Keratinocyte (primary cell): ENCODE data around the gene DKK2. TPM values are rescaled to one million over a fixed set of nuclear protein-coding genes. Genes with fewer than 3 reads are reported as not detected.

ENCODE experiments used
- DNase-seq: peaks from one replicate; pipeline ENCODE4 v3.0.0-alpha.2; 2011; ENCODE audit warnings: low read depth, missing footprints, low spot score
- FAIRE-seq: peaks from 2 replicates; lab custom pipeline; 2011; peaks lifted over from hg19 to GRCh38; lab: Jason Lieb, UNC
- H2AFZ ChIP-seq: 2 replicates; pipeline ENCODE4 v1.6.0; 2012; ENCODE audit warnings: low read length, control low read depth, inconsistent platforms; ENCODE audit not compliant: control insufficient read depth
- H3K27ac ChIP-seq: 2 replicates; pipeline ENCODE4 v1.5.1; 2011; ENCODE audit warnings: low read length; ENCODE audit not compliant: control insufficient read depth, insufficient read depth
- H3K27me3 ChIP-seq: 3 replicates; pipeline ENCODE4 v1.6.0; 2011; ENCODE audit warnings: low read length; ENCODE audit not compliant: control insufficient read depth, insufficient read depth; ENCODE audit errors: extremely low read depth
- H3K36me3 ChIP-seq, 2 experiments: 2 replicates in 1 of 2; 3 replicates in 1 of 2; pipeline ENCODE4 v1.5.1; 2011; ENCODE audit warnings: low read length in 2 of 2, mild to moderate bottlenecking in 1 of 2; ENCODE audit not compliant: control insufficient read depth in 2 of 2, insufficient read depth in 2 of 2; ENCODE audit errors: extremely low read depth in 1 of 2
- H3K4me1 ChIP-seq: 3 replicates; pipeline ENCODE4 v1.5.1; 2011; ENCODE audit warnings: low read length; ENCODE audit not compliant: control insufficient read depth, insufficient read depth; ENCODE audit errors: extremely low read depth
- H3K4me2 ChIP-seq: 3 replicates; pipeline ENCODE4 v1.6.0; 2011; ENCODE audit warnings: low read depth, low read length; ENCODE audit not compliant: control insufficient read depth, insufficient read depth; ENCODE audit errors: extremely low read depth
- H3K4me3 ChIP-seq, 3 experiments: fragments of 200-600 bp in 1 of 3; sonication (generic) in 1 of 3; 2 replicates in 2 of 3; 3 replicates in 1 of 3; pipeline ENCODE4 v1.5.1; 2011 to 2016; ENCODE audit warnings: low read length in 3 of 3, mild to moderate bottlenecking in 3 of 3, control low read depth in 2 of 3, inconsistent platforms in 1 of 3, low read depth in 1 of 3, mixed read lengths in 1 of 3, mixed run types in 1 of 3, moderate library complexity in 1 of 3; ENCODE audit not compliant: control insufficient read depth in 2 of 3, insufficient read depth in 2 of 3; ENCODE audit errors: extremely low read depth in 1 of 3
- H3K79me2 ChIP-seq: 2 replicates; pipeline ENCODE4 v1.6.0; 2012; ENCODE audit warnings: low read length; ENCODE audit not compliant: control insufficient read depth, insufficient read depth
- H3K9ac ChIP-seq: 3 replicates; pipeline ENCODE4 v1.6.0; 2011; ENCODE audit warnings: low read length; ENCODE audit not compliant: control insufficient read depth, insufficient read depth; ENCODE audit errors: extremely low read depth
- H3K9me1 ChIP-seq: 3 replicates; pipeline ENCODE4 v1.6.0; 2011; ENCODE audit warnings: low read length; ENCODE audit not compliant: control insufficient read depth, insufficient read depth; ENCODE audit errors: extremely low read depth
- H3K9me3 ChIP-seq: 2 replicates; pipeline ENCODE4 v1.5.1; 2012; ENCODE audit warnings: low read depth, low read length; ENCODE audit not compliant: control insufficient read depth
- H4K20me1 ChIP-seq: 3 replicates; pipeline ENCODE4 v1.6.0; 2011; ENCODE audit warnings: low read length; ENCODE audit not compliant: control insufficient read depth, insufficient read depth; ENCODE audit errors: extremely low read depth
- EZH2 ChIP-seq: IDR thresholded peaks from one replicate; pipeline ENCODE4 v1.6.1; 2012; ENCODE audit warnings: inconsistent platforms, mild to moderate bottlenecking, low read length, moderate library complexity
- dilution Hi-C: fragments of 300-500 bp; cut with MboI; formaldehyde crosslinking; loops from one replicate; pipeline ENCODE4 v1.7.0; 2020; ENCODE audit warnings: low sequenced_read_pairs; ENCODE audit not compliant: extremely low pct_ligation_motif_present
- polyA plus RNA-seq, 5 experiments: library from polyadenylated mRNA; depleted of rRNA in 3 of 5; stranded (reverse) in 3 of 5; stranded (forward) in 1 of 5; unstranded in 1 of 5; fragments of >200 nt; gene quantifications; 1 replicate in 1 of 5; 2 replicates in 3 of 5; 3 replicates in 1 of 5; pipeline versions ENCODE4 v1.2.1 to v1.2.3, GENCODE V29; 2011 to 2012; ENCODE audit warnings: missing spikeins in 2 of 5, low read depth in 1 of 5, low replicate concordance in 1 of 5
- TF ChIP-seq, protein P1 (sequence below), 3 experiments: IDR thresholded peaks in 1 of 3; conservative IDR thresholded peaks in 1 of 3; optimal IDR thresholded peaks in 1 of 3; 2 replicates in 2 of 3; 3 replicates in 1 of 3; pipeline versions ENCODE3 to v1.5.1; 2011; ENCODE audit warnings: low read length in 3 of 3, mild to moderate bottlenecking in 3 of 3, moderate library complexity in 2 of 3, control low read depth in 1 of 3, inconsistent platforms in 1 of 3; ENCODE audit not compliant: insufficient read depth in 2 of 3; ENCODE audit errors: extremely low read depth in 1 of 3

The DKK2 gene
- polyA plus RNA-seq, 1 donor (not counting 4 experiments of a cell fraction or from before 2014, with no cell fraction given): 0.08 TPM

DNA sequence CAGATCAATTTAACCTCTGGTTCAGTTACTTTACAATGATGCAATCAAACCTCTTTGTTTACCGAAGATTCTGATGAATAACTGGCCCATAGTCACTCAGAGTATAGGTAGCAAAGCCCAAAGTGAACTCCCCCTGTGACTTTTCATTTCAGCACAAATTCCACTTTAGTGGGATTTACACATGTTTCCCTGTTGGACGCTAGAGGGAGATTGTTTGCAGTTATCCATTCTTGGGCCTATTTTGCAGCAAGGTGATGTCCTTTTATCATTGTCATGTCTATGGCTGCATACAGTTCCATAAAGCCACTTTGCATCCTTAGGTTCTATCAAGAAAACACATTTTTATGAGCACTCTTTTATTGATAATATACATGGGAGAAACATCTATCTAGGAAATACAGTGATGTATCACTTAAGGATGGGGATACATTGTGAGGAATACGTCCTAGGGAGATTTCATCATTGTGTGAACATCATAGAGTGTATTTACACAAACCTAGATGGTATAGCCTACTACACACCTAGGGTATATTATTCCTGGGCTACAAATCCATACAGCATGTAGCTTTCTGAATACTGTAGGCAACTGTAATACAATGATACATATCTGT, 14.5 kb upstream of the DKK2 start:
- Histone ChIP-seq H3K27ac (no peak overlapping the region), H2AFZ (no peak overlapping the region), H3K4me2 (no peak overlapping the region), H3K9ac (no peak overlapping the region), H4K20me1 (no peaks in the 10 kb centered on the region), H3K9me1 (no peaks in the 10 kb centered on the region), H3K4me3 (no peak overlapping the region), H3K27me3 (no peaks in the 10 kb centered on the region), H3K36me3 (no peaks in the 10 kb centered on the region), H3K4me1 (no peaks in the 10 kb centered on the region), H3K79me2 (no peaks in the 10 kb centered on the region), H3K9me3 (no peaks in the 10 kb centered on the region)
- DNase-seq (no peak), FAIRE-seq (no peak)
- dilution Hi-C loops: no loop called here
- TF ChIP-seq EZH2: no peak
- TF ChIP-seq, protein P1, sequence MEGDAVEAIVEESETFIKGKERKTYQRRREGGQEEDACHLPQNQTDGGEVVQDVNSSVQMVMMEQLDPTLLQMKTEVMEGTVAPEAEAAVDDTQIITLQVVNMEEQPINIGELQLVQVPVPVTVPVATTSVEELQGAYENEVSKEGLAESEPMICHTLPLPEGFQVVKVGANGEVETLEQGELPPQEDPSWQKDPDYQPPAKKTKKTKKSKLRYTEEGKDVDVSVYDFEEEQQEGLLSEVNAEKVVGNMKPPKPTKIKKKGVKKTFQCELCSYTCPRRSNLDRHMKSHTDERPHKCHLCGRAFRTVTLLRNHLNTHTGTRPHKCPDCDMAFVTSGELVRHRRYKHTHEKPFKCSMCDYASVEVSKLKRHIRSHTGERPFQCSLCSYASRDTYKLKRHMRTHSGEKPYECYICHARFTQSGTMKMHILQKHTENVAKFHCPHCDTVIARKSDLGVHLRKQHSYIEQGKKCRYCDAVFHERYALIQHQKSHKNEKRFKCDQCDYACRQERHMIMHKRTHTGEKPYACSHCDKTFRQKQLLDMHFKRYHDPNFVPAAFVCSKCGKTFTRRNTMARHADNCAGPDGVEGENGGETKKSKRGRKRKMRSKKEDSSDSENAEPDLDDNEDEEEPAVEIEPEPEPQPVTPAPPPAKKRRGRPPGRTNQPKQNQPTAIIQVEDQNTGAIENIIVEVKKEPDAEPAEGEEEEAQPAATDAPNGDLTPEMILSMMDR (optimal IDR thresholded peaks at IDR 0.05 in 1 of 3, IDR thresholded peaks at IDR 0.05 in 1 of 3, conservative IDR thresholded peaks at IDR 0.05 in 1 of 3; ENCODE audit: extremely low read depth in 1 of 3, insufficient read depth in 2 of 3, low read length in 3 of 3): peak; percentile 47 to 66 (median 50)

DNA sequence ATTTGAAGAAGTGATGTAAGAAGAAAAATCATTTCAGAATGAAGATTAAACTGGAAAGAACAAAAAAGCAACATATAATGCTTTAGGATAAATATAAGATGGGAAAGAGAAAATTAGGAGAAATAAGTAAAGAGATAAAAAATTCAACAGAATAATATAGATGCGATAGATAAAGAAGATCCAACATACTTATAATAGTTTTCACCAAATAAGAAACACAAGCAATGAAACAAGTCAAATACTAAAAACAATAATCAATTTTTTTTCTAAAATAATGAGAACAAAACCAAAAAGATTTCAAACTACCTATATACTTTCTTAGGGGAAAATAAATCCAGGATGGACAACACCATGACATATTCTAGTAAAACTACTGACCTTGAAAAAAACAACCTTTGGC, 10.1 kb upstream of the DKK2 start:
- Histone ChIP-seq H2AFZ (no peak overlapping the region), H3K36me3 (no peaks in the 10 kb centered on the region), H3K4me1 (no peaks in the 10 kb centered on the region), H3K9me1 (no peaks in the 10 kb centered on the region), H3K9ac (no peak overlapping the region), H3K79me2 (no peaks in the 10 kb centered on the region), H4K20me1 (no peaks in the 10 kb centered on the region), H3K4me2 (no peak overlapping the region), H3K27ac (no peak overlapping the region), H3K4me3 (no peak overlapping the region), H3K27me3 (no peaks in the 10 kb centered on the region), H3K9me3 (no peaks in the 10 kb centered on the region)
- no peak for DNase-seq
- no peak for TF ChIP-seq EZH2
- TF ChIP-seq, protein P1 (optimal IDR thresholded peaks at IDR 0.05 in 1 of 3, IDR thresholded peaks at IDR 0.05 in 1 of 3, conservative IDR thresholded peaks at IDR 0.05 in 1 of 3; ENCODE audit: extremely low read depth in 1 of 3, insufficient read depth in 2 of 3, low read length in 3 of 3): no peak
- dilution Hi-C loops: no loop called here
- FAIRE-seq: no peak
